MCF 10A (cell line): ENCODE data around the gene PIK3R4. TPM values are rescaled to one million over a fixed set of nuclear protein-coding genes. Genes with fewer than 3 reads are reported as not detected.

Experiments
- BruUV-seq: library from RNA; stranded (reverse); fragments of 400-500 nt; replicated peaks from 2 replicates; lab custom pipeline; 2021; lab: Mats Ljungman, UMichigan
- CTCF ChIA-PET: fragments of 300-600 bp; sonication (Branson Sonifier 250); formaldehyde crosslinking; extraction: SDS; loops from one replicate; lab custom pipeline; 2021; ENCODE audit warnings: antibody characterized with exemption, inconsistent platforms; lab: Yijun Ruan, JAX
- POLR2A ChIA-PET: fragments of 300-600, 350-650 bp; sonication (Branson Sonifier 250); formaldehyde crosslinking; extraction: SDS; loops from one replicate; lab custom pipeline; 2020; ENCODE audit warnings: antibody characterized with exemption, inconsistent platforms; lab: Yijun Ruan, JAX
- DNase-seq: peaks from one replicate; pipeline ENCODE4 v3.0.0-alpha.2; 2018; ENCODE audit not compliant: unreplicated experiment
- H3K27ac Mint-ChIP-seq: one replicate; pipeline ENCODE4 v1.8.0; 2022; ENCODE audit warnings: mild to moderate bottlenecking, low read depth, mixed read lengths; ENCODE audit not compliant: unreplicated experiment
- H3K27me3 Mint-ChIP-seq: one replicate; pipeline ENCODE4 v1.8.0; 2022; ENCODE audit warnings: mixed read lengths; ENCODE audit not compliant: insufficient read depth, unreplicated experiment
- H3K36me3 Mint-ChIP-seq: one replicate; pipeline ENCODE4 v1.8.0; 2022; ENCODE audit warnings: mild to moderate bottlenecking, moderate library complexity, mixed read lengths; ENCODE audit not compliant: insufficient read depth, unreplicated experiment
- H3K4me1 Mint-ChIP-seq: one replicate; pipeline ENCODE4 v1.8.0; 2022; ENCODE audit warnings: mixed read lengths; ENCODE audit not compliant: insufficient read depth, unreplicated experiment
- H3K4me3 Mint-ChIP-seq: one replicate; pipeline ENCODE4 v1.8.0; 2022; ENCODE audit warnings: mild to moderate bottlenecking, moderate library complexity, mixed read lengths; ENCODE audit not compliant: unreplicated experiment
- H3K9me3 Mint-ChIP-seq: one replicate; pipeline ENCODE4 v1.8.0; 2022; ENCODE audit warnings: mixed read lengths; ENCODE audit not compliant: unreplicated experiment
- CTCF ChIP-seq: fragments of 200-600 bp; IDR thresholded peaks from one replicate; pipeline ENCODE4 v1.8.0; 2022; ENCODE audit warnings: antibody characterized with exemption, mild to moderate bottlenecking; ENCODE audit not compliant: unreplicated experiment
- intact Hi-C: fragments of 100-400 bp; cut with micrococcal nuclease; formaldehyde crosslinking; loops from 2 replicates; pipeline ENCODE4 v1.14.1; 2022
- total RNA-seq: library from RNA; stranded (reverse); gene quantifications from 2 replicates; pipeline ENCODE4 v1.2.3, GENCODE V29; 2022

PIK3R4 gene
- total RNA-seq, 1 experiment from 2014 or later, result 16.2 TPM

GRCh38 chr3:130731817-130732216 lies 14.8 kb downstream of the PIK3R4 start:
- ChIA-PET CTCF (interaction anchor here (1.0 to 1.1 kb wide), 2 partner anchors 29 to 161 kb away, joined by 3 to 5 read pairs; partner anchors contain the start of gene ATP2C1), POLR2A (interaction anchor here (0.7 kb wide), 1 partner anchor 162 kb away, joined by 3 read pairs; the partner anchor contains the start of gene ATP2C1)
- peaks cover 30% of the 10 kb centered on the region for H3K36me3 Mint-ChIP-seq
- H3K27ac Mint-ChIP-seq, result no peak overlapping the region
- no TSS peak for BruUV-seq
- intact Hi-C loops, result no loop called here
- DNase-seq, result no peak
- H3K4me3 Mint-ChIP-seq, result no peak overlapping the region
- no peaks in the 10 kb centered on the region for H3K27me3 Mint-ChIP-seq
- H3K4me1 Mint-ChIP-seq, result no peaks in the 10 kb centered on the region
- no peaks in the 10 kb centered on the region for H3K9me3 Mint-ChIP-seq
- TF ChIP-seq CTCF, result no peak

GRCh38 chr3:130729154-130729553 lies 17.5 kb downstream of the PIK3R4 start:
- no peaks in the 10 kb centered on the region for H3K27me3 Mint-ChIP-seq
- H3K4me3 Mint-ChIP-seq, result no peak overlapping the region
- no TSS peak for BruUV-seq
- no peak overlapping the region for H3K27ac Mint-ChIP-seq
- peaks cover 35% of the 10 kb centered on the region for H3K36me3 Mint-ChIP-seq
- no peak for DNase-seq
- H3K9me3 Mint-ChIP-seq, result no peaks in the 10 kb centered on the region
- POLR2A ChIA-PET, result no interaction called here
- intact Hi-C loops, result no loop called here
- no peak for TF ChIP-seq CTCF
- peaks cover 5% of the 10 kb centered on the region for H3K4me1 Mint-ChIP-seq
- CTCF ChIA-PET, result interaction anchor here (0.7 to 1.4 kb wide), 3 partner anchors 9 to 453 kb away, joined by 3 to 5 read pairs (median 4); no protein-coding TSS in a partner anchor

GRCh38 chr3:130728037-130728436 lies 18.6 kb downstream of the PIK3R4 start:
- H3K4me3 Mint-ChIP-seq, result no peak overlapping the region
- no peak for DNase-seq
- peaks cover 5% of the 10 kb centered on the region for H3K4me1 Mint-ChIP-seq
- intact Hi-C loops, result no loop called here
- no TSS peak for BruUV-seq
- ChIA-PET CTCF (interaction anchor here (1.4 kb wide), 1 partner anchor 452 kb away, joined by 4 read pairs; no protein-coding TSS in a partner anchor), POLR2A (interaction anchor here (1.0 to 1.2 kb wide), 2 partner anchors 10 to 166 kb away, joined by 4 read pairs; partner anchors contain the start of gene ATP2C1)
- no peak overlapping the region for H3K27ac Mint-ChIP-seq
- no peaks in the 10 kb centered on the region for H3K9me3 Mint-ChIP-seq
- H3K36me3 Mint-ChIP-seq, result peaks cover 29% of the 10 kb centered on the region
- no peak for TF ChIP-seq CTCF
- no peaks in the 10 kb centered on the region for H3K27me3 Mint-ChIP-seq

GRCh38 chr3:130725746-130726145 lies 20.9 kb downstream of the PIK3R4 start:
- POLR2A ChIA-PET, result interaction anchor here (0.6 to 1.0 kb wide), 2 partner anchors 465 to 1416 kb away, joined by 3 read pairs; no protein-coding TSS in a partner anchor

More at GRCh38 chr3:130725746-130726145, 20.9 kb downstream of the PIK3R4 start:
- CTCF ChIA-PET, result no interaction called here
- Mint-ChIP-seq H3K4me1 (peaks cover 5% of the 10 kb centered on the region), H3K4me3 (no peak overlapping the region), H3K36me3 (peaks cover 26% of the 10 kb centered on the region), H3K9me3 (no peaks in the 10 kb centered on the region), H3K27ac (no peak overlapping the region), H3K27me3 (no peaks in the 10 kb centered on the region)
- DNase-seq, result no peak
- no TSS peak for BruUV-seq
- no peak for TF ChIP-seq CTCF
- intact Hi-C loops, result no loop called here
